HT1080 (cell line): Measurements from ENCODE around the gene TMEM141. TPM values are rescaled to one million over a fixed set of nuclear protein-coding genes. Genes with fewer than 3 reads are reported as not detected.

Experiments
- DNase-seq: peaks from one replicate; pipeline ENCODE4 v3.0.0-alpha.2; 2015; ENCODE audit warnings: low read depth
- total RNA-seq: library from RNA; depleted of rRNA; stranded (reverse); fragments of >200 nt; shearing (Covaris generic); gene quantifications from 2 replicates; pipeline ENCODE4 v1.2.3, GENCODE V29; 2014

Gene TMEM141
- total RNA-seq, 1 experiment from 2014 or later = 52.5 TPM

DNA sequence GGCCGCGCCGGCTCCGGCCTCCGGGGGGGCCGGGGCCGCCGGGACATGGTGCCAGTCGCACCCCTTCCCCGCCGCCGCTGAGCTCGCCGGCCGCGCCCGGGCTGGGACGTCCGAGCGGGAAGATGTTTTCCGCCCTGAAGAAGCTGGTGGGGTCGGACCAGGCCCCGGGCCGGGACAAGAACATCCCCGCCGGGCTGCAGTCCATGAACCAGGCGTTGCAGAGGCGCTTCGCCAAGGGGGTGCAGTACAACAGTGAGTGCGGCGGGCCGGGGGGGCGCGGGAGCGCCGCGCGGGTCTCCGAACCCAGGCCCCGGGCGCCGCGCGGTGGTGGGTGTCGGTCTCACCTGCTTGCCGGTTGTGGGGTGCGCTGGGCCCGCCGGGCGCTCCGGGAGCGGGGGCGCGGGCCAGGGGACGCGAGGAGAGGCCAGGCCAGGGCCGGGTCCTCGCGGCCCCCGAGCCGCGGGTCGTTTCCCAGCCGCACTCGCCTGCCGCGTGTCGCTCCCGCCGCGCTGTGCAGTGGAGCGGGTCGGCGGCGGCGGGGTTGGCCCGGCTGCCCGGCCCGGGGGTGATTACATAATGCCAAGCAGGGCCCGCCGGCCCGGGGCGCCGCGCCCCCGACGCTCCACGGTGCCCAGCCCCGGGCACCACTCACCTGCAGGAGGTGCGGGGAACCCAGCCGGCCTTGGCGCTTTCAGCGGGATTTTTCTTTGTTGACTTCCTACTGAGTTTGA lies 17.1 kb downstream of the TMEM141 start:
- no peak for DNase-seq

DNA sequence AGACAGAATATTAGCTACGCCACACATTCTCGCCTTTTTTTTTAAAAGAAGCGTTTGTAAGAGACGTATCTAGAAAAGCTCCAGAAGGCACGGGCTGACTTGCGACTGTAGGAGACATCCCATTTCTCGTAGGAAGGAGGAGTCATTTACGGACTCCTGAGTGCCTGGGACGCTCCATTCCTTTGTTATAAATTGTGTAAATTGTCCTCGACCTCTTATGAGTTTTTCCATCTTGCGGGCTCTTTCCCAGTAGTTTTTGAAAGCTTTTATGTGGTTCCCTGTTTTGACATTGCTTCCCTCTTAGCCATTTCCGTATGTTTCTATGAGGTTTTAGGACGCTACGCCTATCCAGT lies 17.6 kb downstream of the TMEM141 start:
- DNase-seq = no peak

DNA sequence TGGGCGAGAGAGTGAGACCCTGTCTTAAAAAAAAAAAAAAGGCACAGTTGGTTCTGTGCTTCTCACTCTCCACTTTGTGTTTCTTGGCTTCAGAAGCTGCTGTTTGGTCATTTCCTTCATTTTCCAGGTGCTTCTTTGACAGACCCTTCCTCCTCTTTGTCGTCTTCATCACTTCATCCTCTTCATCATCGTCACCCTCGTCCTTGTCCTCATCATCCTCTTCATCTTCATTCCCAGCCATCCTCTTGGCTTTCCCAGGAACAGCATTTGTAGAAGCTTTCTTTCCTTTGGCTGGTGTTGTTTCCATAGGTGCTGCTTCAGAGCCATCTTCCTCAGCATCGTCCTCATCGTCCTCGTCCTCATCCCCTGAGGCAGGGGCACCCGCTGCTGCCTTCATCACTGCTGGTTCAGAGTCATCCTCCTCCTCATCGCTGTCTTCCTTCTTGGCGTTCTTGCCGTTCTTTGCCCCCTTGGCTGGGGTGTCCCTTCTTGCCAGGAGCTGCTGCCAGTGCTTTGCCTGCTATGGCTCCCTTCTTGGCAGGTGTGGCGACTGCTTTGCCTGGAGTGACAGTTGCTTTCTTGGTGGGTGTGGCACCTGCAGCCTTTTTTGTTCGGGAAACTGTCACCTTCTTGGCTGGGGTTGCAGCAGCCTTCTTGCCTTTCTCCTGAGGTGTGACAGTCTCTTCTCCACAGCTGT lies 23.7 kb downstream of the TMEM141 start:
- no peak for DNase-seq

DNA sequence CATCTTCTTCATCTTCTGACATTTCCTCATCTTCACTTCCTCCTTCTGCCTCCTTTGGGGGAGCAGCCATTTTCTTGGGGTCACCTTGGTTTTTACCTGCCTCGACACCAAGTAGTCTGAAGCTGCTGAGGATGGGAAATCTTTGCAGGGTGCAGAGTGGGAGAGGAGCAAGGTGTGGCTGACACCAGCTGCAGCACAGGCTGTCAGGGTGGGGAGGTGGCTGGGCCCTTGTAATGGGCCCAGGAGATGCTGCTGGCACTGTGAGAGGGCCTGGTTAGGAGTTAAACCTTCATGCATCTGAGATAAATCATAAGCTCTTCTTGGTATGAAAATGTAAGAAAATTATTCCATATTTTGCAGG lies 24.3 kb downstream of the TMEM141 start:
- no peak for DNase-seq

DNA sequence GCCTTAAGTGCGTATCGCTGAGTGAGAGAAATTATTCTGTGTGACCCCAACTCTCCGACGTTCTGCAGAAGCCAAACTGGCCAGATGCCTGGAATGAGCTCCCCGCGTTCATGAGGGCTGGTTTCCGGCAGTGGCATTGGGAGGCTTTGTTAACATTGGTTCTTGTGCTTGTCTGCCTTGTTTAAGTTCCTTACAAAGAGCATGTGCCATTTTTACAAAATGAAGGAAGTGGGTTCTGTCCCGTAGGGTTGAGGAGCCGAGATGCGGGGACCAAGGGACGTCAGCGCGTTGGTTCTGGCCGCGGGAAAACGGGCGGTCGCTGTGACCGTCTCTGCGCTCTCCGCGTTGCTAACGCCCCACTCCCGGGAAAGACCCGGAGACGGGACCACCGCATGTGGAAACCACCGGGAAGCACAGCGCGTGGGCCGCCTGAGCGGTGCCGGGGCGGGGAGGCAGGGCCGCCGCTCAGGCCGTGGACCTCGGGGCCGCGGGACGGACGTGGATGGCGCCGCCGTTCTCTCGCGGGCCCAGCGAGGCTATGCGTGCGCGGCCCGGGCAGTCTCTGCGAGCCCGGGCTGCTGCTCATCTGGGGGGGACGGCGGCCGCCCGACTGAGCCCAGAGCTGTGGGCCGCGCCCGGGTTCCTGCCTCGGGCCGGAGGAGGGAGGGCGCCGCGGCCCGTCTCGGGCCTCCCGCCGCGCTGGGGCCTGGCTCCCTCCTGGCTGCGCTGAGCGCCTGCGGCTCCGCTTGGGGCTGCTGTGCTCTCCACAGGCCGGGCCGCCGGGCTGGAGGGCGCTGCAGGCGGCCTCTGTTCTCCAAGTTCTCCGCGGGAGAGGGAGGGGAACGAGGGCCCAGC lies 30.1 kb downstream of the TMEM141 start:
- DNase-seq = no peak

DNA sequence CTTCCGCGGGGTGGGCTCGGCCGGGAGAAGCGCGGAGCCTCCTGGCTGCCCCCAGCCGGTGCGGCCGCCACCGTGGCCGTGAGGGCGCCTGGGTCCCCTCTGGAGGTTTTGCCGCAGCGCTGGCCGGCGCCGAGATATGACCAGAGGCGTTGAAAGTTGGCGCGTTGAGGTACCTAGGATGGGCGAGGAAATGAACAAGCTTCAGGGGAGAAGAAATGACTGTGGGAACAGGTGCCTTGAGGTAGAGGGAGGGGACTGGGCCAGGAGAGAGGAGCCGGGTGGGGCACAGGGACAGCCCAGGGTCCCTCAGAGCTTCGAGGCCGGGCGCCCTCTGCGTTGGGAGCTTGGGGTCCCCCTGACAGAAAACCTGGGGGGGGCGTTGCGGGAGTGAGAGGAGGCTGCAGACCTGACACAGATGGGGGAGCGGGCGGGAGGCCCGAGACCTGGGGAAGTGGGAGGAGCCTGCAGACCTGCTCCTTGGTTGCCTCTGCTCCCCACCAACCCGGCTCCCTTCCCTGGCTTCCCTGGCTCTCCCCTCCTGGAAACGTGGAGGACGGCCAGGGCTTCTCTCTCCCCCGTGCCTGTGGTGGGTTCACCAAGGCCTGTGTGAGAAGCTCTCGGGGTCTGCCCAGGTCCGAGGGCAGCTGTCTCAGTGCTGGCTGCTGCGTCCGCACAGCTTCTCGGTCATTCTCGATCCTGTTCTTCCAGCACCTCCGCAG lies 30.8 kb downstream of the TMEM141 start:
- DNase-seq = no peak

DNA sequence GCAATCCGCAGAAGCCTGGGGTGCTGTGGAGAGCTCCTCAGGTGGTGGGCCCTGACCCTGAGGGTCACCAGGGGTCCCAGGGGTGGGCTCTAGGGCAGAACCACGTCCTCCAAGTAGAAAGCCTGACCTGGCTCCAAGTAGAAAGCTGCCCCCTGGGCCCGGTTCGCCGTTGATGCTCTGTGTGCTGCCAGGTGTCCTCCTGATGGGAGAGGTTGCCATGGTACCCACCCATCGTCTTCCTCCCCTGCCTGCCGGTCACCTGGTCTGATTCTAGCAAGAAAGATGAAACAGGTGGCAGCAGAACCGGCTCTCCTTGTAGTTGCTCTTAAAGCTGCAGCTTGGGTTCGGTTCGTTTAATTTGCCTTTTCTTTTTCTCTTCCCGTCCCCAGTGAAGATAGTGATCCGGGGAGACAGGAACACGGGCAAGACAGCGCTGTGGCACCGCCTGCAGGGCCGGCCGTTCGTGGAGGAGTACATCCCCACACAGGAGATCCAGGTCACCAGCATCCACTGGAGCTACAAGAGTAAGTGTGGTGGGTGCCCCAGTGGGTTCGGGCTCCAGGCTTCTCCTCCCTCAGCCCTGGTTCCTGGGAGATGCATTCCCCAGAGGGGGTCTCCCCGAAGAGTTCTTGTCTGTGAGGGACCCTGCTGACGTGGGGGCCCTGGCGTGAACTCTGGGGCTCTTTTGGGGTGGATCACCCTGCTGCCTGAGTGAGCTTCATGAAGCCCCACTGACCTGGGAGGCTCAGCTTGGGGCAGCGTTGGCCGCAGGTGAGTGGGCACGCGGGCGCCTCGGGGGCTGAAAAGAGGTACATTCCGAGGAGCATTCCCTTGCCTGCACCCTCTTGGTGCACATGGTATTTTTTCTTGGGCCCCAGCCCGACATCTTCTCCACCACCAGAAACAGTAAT lies 32.2 kb downstream of the TMEM141 start:
- no peak for DNase-seq

DNA sequence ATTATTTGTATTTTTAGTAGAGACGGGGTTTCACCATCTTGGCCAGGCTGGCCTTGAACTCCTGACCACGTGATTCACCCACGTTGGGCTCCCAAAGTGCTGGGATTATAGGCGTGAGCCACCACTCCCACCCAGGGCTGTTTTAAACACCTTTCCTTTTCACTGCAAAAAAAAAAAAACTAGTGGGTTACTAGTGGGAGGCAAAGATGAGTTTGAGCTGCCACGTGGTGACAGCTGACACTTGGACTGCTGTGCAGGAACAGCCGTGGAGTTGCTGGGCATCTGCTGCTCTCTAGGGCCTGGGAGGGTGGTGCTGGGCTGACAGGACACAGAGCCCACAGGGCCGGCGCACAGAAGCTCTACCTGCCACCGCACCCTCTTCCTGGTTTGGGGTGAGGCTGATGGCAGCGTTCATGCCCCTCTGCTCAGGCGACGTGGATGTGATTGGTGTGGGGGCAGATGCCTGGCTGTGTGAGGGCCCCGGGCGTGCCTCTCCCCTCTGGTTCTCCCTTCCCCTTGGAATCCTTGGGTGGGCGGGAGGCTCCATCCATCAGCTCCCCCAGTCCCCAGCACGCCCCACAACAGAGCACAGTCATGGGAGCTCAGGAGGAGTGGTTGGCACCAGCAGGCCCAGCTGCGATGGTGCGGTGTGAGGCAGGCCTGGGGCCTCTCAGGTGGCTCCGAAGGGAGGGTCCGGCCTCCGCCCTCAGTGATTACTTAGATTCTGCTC lies 33.5 kb downstream of the TMEM141 start:
- no peak for DNase-seq

DNA sequence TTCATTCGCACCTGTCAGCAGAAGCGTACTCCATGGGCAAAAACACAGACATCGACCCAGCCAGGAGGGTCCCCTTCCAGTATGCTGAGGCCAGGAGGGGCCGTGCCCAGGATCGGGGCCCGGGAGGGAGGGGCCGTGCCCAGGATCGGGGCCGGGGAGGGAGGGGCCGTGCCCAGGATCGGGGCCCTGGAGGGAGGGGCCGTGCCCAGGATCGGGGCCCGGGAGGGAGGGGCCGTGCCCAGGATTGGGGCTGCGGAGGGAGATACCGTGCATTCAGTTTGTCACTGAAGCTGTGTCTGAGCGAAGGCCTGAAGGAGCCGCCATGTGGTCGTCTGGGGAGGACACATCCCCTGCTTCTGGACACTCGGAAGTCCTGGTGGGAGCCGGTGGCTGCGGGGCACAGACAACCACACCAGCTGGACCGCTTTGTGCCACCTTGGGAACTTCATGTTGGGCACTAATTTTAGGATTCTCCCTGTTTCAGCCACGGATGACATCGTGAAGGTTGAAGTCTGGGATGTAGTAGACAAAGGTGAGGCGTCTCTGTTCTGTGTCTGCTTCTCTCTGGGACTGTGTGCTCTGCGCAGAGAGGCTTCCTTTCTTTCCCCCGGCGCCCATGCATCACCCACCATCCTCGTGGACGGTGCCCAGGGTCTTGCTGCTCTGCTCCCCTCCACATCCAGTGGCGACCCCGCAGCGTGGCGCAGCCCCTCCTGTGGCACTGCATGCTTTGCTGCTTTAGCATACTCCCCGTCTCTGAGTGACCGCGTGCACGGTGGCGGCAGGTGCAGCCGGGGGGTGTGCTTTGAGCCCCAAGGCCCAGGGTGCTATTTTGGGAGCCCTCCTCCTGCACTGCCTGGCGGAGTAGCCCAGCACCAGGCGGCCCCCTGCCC lies 34.4 kb downstream of the TMEM141 start:
- no peak for DNase-seq

DNA sequence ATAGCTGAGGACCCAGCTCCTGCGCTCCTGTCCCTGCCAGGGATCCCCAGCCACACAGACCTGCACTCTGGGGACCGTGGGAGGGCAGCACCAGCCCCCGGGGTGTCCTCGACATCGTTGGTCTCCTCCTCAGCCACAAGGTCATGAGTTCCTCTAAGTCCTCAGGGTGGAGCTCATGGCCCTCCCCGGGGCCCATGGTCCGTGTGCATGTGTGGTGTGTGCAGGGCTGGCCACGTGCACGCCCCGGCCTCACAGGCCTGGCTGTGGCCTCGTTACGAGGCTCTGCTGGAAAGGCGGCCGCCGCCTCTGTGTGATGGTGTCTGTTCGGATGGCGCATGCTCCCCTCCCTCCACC lies 35.0 kb downstream of the TMEM141 start:
- DNase-seq = no peak

DNA sequence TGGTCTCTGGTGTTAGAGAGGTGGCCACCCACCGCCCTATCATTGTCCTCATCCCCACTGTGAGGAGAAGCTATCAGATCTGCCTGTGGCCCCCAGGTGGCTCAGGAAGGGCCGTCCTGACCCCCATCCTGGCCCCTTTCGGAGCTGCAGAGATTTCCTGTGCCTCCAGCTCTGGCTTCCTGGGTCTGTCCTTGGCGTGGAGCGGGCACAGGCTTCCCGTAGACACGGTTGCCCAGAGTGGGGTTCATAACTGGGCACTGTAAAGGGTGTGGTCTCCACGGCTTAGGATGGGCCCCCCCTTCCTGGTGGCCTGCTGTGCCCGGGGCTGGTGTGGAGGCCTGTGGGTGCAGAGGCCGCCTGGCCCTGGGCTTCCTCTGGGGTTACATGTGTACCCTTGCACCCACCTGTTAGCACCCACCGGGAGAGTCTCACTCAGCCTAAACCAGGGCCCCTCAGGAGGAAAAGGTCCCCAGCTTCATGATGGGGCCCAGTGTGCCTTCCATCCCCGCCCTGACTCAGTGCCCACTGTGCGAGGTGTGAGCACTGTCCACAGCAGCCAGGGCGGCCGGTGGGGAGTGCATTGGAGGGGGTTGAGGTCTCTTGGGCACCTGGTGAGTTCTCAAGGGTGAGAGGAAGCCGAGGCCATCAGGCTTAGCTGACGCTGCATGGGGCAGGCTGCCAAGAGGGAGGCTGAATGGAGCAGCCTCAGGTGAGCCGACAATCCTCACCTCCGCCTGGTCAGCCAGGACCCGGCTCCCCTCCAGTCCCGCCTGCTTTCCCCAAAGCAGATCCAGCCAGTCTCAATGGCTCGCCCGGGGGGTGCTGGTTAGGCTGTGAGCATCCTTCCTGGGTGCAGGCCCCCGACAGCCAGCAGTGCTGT lies 35.8 kb downstream of the TMEM141 start:
- DNase-seq = no peak

DNA sequence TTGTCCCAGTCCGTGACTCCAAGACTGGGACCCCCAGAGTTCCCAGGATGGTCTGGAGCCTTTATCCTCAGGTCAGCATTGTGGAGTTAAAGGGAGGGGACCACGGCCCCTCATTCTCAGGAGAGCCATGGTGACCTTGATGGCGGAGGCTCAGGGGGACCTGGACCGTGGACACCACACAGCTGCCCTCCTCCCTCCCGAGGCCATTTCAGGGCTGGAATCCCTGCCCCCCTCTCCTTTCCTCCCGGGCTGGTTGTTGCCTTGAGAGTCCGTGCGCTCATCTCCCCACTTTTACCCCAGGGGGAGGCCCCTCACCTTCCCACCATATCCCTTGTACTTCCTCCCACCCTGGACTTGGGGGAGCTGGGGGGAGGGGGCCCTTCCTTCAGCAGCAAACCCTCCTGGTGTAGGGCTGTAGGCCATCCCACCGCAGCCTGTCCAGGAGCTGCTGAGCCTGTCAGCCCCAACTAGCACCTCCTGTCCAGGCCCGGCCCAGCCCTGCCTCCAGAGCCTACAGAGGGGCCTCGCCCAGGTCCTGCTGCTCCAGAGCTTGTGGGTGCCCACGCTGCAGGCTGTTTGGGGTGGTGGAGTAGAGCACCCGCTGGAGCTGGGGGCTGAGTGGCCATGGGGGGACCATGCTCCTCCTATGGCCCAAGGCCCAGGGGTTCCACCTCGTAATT lies 36.8 kb downstream of the TMEM141 start:
- no peak for DNase-seq

DNA sequence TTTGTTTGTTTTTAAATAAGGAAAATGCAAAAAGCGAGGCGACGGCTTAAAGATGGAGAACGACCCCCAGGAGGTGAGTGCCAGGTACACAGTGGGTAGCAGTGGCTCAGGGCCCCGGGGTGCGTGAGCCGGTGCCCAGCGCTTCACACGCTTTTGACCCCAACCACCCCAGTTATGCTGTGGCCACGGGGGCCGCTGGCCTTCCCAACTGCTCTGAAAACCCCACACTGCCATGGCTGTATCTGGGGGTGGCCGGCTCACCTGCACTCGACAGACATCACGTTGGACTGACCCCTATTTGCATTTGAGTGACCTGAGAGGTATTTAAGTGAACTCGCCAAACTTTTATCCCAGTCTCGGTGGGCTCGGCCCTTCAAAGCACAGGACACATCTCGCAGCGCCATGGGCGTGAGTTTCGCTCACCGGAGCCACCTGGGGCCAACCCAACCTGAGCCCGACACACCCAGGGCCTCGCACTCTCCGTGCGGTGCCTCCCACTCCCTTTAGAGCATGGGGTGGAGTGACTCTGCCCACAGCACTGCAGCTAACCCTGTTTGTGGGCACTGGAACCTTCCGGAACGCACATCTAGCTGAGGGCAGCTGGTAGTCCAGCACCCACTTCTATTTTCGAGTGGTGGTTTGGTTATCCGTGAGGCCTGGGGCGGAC lies 37.5 kb downstream of the TMEM141 start:
- no peak for DNase-seq

DNA sequence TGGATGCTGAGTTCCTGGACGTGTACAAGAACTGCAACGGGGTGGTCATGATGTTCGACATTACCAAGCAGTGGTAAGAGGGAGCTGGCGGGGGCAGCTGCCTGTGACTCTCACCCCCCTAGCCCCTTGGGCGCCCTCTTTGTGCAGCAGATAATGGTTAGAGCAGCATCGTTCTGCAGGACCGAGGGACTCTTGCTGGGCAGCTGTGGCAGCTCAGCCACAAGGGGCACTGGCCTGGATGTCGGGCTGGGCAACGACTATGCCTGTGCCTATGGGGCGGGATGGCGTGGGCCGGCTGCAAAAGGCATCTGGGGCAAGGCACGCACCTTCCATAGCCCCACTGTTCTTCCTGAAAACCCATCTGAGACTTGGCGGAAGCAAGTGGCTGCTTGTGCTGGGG lies 38.3 kb downstream of the TMEM141 start:
- no peak for DNase-seq

DNA sequence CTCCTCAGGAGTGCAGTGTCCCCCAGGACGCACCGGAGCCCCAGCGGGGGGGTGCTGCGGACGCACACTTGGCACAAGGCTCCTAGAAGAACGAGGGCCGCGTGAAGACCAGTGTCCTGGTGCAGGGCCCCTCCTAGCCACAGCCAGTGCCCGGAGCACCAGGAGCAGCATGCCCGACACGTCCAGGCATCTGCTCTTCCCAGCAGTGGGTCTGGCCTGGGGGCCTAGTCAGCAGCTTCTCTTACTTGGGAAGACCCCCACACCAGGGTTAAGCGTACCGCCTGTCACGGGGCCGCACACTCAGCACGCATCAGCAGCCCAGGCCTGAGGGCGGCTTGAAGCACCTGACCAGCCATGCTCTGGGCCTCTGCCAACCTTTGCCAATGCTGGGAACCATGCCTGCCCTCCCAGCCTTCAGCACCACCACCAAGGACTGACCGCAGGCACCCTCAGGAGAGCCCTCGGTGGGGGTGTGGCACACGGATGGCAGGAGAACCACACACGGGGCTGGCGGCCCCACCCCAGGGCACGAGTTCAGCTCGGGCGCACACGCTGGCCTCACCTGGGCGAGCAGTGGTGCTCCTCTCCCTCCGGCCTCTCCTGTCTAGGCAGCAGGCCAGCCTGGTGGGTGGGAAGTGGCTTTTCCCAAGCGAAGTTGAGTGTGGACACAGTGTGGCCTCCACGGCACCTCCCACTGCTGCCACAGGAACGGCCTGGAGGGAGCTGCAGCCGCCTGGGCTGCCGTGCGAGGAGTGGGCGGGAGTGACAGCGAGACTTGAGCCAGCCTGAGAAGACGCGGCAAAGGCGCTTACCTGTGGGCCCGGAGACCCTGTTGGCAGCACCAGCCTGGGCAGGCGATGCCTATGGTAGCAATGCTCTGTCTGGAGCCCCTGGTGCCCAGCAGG lies 39.1 kb downstream of the TMEM141 start:
- no peak for DNase-seq
